Measurements from ENCODE around the gene UGT2B10.

UGT2B10 gene

DNA sequence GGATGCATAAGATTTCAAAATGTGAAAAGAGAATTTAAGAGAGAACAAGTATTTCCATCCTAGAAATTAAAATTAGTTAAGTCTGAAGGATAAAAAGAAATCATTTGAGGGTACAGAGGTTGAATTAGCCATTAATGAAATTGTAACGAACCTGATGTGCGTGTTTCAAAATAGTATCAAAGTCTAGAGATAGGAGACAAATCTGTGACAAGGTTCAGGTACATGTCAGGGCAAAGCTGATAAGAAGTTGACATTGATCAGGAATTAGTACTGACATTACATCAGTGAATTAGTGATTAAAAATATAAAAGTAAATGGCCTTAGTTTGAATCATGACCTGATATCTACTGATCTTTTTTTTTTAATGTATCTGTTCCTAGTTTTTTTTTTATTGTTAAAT lies 62.3 kb downstream of the UGT2B10 start:
- TF ChIP-seq ZBTB7A (IDR thresholded peaks at IDR 0.05; ENCODE audit: low read depth) (no peak), YY1 (IDR thresholded peaks at IDR 0.05; ENCODE audit: low read depth) (no peak), TEAD4 (IDR thresholded peaks at IDR 0.05) (no peak), NFIC (IDR thresholded peaks at IDR 0.05) (no peak), MAX (IDR thresholded peaks at IDR 0.05) (no peak), EP300 (IDR thresholded peaks at IDR 0.05; ENCODE audit: borderline replicate concordance) (no peak), FOXM1 (IDR thresholded peaks at IDR 0.05; ENCODE audit: borderline replicate concordance, low read depth) (no peak), TAF1 (IDR thresholded peaks at IDR 0.05; ENCODE audit: low read depth) (no peak), EGR1 (IDR thresholded peaks at IDR 0.05) (no peak), CEBPB (IDR thresholded peaks at IDR 0.05) (no peak), RAD21 (IDR thresholded peaks at IDR 0.05; ENCODE audit: low read depth) (no peak)
- TF ChIP-seq, protein P1, sequence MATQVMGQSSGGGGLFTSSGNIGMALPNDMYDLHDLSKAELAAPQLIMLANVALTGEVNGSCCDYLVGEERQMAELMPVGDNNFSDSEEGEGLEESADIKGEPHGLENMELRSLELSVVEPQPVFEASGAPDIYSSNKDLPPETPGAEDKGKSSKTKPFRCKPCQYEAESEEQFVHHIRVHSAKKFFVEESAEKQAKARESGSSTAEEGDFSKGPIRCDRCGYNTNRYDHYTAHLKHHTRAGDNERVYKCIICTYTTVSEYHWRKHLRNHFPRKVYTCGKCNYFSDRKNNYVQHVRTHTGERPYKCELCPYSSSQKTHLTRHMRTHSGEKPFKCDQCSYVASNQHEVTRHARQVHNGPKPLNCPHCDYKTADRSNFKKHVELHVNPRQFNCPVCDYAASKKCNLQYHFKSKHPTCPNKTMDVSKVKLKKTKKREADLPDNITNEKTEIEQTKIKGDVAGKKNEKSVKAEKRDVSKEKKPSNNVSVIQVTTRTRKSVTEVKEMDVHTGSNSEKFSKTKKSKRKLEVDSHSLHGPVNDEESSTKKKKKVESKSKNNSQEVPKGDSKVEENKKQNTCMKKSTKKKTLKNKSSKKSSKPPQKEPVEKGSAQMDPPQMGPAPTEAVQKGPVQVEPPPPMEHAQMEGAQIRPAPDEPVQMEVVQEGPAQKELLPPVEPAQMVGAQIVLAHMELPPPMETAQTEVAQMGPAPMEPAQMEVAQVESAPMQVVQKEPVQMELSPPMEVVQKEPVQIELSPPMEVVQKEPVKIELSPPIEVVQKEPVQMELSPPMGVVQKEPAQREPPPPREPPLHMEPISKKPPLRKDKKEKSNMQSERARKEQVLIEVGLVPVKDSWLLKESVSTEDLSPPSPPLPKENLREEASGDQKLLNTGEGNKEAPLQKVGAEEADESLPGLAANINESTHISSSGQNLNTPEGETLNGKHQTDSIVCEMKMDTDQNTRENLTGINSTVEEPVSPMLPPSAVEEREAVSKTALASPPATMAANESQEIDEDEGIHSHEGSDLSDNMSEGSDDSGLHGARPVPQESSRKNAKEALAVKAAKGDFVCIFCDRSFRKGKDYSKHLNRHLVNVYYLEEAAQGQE (IDR thresholded peaks at IDR 0.05; ENCODE audit: low read depth) = no peak
